AG09309 (cell line): ENCODE data around the gene WDFY4.

Source experiments
- DNase-seq: peaks from one replicate; pipeline ENCODE4 v3.0.0-alpha.2; 2010; ENCODE audit warnings: low read depth
- H3K4me3 ChIP-seq: 2 replicates; pipeline ENCODE4 v1.5.1; 2011; ENCODE audit warnings: mild to moderate bottlenecking, low read depth, low read length, moderate library complexity; ENCODE audit not compliant: control insufficient read depth
- CTCF ChIP-seq: IDR thresholded peaks from 2 replicates; pipeline ENCODE4 v1.5.1; 2011; ENCODE audit warnings: mild to moderate bottlenecking, low read depth, low read length, inconsistent platforms; ENCODE audit not compliant: insufficient read depth, control insufficient read depth; ENCODE audit errors: missing control alignments

WDFY4 gene

GRCh38 chr10:48896756-48897440 is 212.2 kb downstream of the WDFY4 start:
- TF ChIP-seq CTCF = no peak
- H3K4me3 ChIP-seq = no peak overlapping the region
- no peak for DNase-seq

DNA sequence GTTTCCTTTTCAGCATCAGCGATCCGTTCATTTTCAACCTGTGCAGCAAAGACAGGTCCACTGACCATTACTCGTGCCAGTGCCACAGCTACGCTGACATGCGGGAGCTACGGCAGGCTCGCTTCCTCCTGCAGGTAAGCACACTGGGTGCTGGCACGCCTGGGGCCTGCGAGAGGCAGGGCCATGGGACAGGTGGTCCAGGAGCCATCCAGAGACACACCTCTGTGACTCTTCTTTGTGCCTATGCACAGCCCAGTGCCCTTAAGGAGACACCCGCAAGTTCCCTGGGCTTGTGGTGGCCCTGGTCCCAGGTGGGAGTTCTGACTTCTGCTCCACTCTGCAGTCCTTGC is 212.7 kb downstream of the WDFY4 start:
- no peak for DNase-seq
- no peak overlapping the region for H3K4me3 ChIP-seq
- TF ChIP-seq CTCF = no peak

- H3K4me3 ChIP-seq = no peak overlapping the region
- no peak for DNase-seq
- no peak for TF ChIP-seq CTCF
Measured at GRCh38 chr10:48898426-48898825, 213.8 kb downstream of the WDFY4 start.

DNA sequence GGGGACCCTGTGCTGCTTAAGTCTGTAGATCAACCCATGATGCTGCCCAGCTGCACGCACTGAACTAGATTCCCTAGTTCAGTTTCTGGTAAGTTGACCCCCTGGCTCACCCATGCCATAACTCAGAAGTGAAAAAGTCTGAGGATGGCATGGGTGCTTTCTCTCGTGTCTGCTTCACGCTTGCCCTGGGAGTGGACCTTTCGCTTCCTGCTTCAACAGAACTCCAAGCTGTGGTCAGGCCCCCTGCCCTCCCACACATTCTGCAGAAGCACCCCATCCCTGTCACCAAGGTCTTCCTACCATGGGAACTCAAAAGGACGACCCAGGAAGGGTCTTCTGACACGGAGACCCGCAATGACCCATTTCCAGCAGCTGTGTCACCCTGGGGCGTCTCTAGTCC is 215.1 kb downstream of the WDFY4 start:
- DNase-seq = no peak
- no peak overlapping the region for H3K4me3 ChIP-seq
- TF ChIP-seq CTCF = no peak

DNA sequence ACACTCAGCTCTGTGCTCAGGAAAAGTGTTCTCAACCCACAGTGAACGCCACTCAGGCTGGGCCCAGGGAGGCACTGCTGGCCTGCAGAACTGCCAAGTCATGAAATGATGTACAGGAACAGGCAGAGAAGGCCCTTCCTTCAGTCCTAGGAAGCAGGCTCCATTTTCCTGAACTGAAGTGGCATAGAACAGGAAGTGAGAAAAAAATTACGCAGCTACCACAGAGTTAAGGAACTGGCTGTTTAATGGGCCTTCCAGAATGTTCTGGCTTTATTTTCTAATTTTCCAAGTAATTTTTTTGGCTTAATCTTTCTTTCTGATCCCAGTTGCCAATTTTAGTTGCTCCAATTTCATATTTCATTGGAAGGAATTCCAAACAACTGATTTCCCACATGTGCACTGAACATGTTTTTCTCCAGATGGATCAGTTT is 215.7 kb downstream of the WDFY4 start:
- no peak for DNase-seq
- H3K4me3 ChIP-seq = no peak overlapping the region
- no peak for TF ChIP-seq CTCF

DNA sequence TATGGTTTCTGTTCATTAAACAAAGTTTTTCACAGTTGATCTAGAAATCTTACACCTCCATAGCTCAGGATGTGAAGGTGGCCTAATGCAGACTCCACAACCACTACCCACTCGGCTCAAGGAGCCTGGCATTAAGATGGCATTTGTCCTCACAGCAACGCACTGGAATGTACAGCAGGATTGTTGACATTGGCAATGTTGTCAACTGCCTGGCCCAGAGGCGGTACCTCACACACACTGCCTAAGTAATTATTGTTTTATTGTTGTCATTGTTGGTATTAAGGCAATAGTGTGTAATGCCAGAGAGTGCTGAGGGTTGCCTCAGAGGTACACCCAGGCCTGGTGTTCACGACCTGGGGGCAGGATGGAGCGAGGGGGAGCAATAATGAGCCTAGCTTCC is 216.6 kb downstream of the WDFY4 start:
- DNase-seq = no peak
- H3K4me3 ChIP-seq = no peak overlapping the region
- no peak for TF ChIP-seq CTCF

DNA sequence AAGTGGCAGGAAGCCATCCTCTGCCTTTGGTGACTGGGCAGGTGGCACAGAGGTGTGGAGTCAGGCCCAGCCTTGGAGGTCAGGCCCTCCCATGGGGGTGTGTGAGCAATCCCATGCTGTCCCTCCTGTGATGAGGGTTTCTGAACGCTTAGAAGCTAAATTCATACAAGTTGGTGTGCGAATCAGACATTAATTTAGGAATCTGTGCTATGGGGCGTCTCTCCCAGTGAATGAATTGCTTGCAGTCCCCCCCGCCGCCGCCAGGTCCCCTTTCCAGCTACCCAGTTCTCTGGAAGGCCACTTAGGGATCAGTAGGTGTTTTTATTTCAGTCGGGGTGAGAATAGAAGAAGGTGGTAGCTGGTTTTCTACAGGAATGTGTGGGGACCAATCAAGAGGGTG is 217.4 kb downstream of the WDFY4 start:
- DNase-seq = no peak
- no peak for TF ChIP-seq CTCF
- no peak overlapping the region for H3K4me3 ChIP-seq
